Mesothelial cell of epicardium (in vitro differentiated cells): Measurements from ENCODE around the gene CDH2. TPM values are rescaled to one million over a fixed set of nuclear protein-coding genes. Genes with fewer than 3 reads are reported as not detected.

ENCODE experiments used
- DNase-seq, 2 experiments: peaks; one replicate each; pipeline ENCODE4 v3.0.0; 2021; ENCODE audit warnings: low spot score in 2 of 2; ENCODE audit not compliant: unreplicated experiment in 2 of 2
- H3K27ac Mint-ChIP-seq: 2 replicates; pipeline ENCODE4 v1.8.0; 2021; ENCODE audit warnings: mixed read lengths
- H3K27me3 Mint-ChIP-seq: 2 replicates; pipeline ENCODE4 v1.8.0; 2021; ENCODE audit warnings: low read depth, mixed read lengths
- H3K36me3 Mint-ChIP-seq: 2 replicates; pipeline ENCODE4 v1.8.0; 2021; ENCODE audit warnings: mixed read lengths
- H3K4me1 Mint-ChIP-seq: 2 replicates; pipeline ENCODE4 v1.8.0; 2021; ENCODE audit warnings: mixed read lengths
- H3K4me3 Mint-ChIP-seq: 2 replicates; pipeline ENCODE4 v1.8.0; 2021; ENCODE audit warnings: mild to moderate bottlenecking, moderate library complexity, mixed read lengths
- H3K9me3 Mint-ChIP-seq: 2 replicates; pipeline ENCODE4 v1.8.0; 2021; ENCODE audit warnings: mixed read lengths
- total RNA-seq: library from RNA; stranded (reverse); gene quantifications from 3 replicates; pipeline ENCODE4 v1.2.1, GENCODE V29; 2021
- TF ChIP-seq, protein P1 (sequence below): fragments of 200-600 bp; sonication (generic); IDR thresholded peaks from one replicate; pipeline ENCODE4 v1.5.0; 2021; ENCODE audit warnings: antibody characterized with exemption; ENCODE audit not compliant: unreplicated experiment

CDH2 gene
- total RNA-seq, 1 donor from 2014 or later: 46.6 TPM

DNA sequence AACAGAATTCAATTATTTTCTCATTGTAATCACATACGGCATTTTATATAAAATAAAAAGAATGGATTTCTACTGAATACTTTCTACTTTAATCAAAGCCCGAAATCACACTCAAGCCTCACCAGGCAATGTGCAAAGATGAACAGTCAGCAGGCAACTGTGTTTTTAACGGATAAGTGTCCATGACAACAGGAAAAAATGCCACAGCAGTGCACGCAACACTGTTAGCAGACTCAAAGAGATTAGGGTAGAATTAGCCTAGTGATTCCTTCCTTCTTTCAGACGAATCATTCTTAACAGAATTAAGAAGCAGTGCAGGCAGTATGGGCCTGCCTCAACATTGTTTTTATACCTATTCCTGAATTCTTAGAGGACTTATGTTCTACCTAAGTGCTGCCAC, 135.6 kb downstream of the CDH2 start:
- Mint-ChIP-seq H3K27me3 (no peaks in the 10 kb centered on the region), H3K27ac (no peak overlapping the region), H3K4me3 (no peak overlapping the region), H3K36me3 (no peaks in the 10 kb centered on the region), H3K9me3 (no peaks in the 10 kb centered on the region), H3K4me1 (peaks cover 35% of the 10 kb centered on the region)
- TF ChIP-seq, protein P1, sequence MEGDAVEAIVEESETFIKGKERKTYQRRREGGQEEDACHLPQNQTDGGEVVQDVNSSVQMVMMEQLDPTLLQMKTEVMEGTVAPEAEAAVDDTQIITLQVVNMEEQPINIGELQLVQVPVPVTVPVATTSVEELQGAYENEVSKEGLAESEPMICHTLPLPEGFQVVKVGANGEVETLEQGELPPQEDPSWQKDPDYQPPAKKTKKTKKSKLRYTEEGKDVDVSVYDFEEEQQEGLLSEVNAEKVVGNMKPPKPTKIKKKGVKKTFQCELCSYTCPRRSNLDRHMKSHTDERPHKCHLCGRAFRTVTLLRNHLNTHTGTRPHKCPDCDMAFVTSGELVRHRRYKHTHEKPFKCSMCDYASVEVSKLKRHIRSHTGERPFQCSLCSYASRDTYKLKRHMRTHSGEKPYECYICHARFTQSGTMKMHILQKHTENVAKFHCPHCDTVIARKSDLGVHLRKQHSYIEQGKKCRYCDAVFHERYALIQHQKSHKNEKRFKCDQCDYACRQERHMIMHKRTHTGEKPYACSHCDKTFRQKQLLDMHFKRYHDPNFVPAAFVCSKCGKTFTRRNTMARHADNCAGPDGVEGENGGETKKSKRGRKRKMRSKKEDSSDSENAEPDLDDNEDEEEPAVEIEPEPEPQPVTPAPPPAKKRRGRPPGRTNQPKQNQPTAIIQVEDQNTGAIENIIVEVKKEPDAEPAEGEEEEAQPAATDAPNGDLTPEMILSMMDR: no peak
- DNase-seq: no peak

DNA sequence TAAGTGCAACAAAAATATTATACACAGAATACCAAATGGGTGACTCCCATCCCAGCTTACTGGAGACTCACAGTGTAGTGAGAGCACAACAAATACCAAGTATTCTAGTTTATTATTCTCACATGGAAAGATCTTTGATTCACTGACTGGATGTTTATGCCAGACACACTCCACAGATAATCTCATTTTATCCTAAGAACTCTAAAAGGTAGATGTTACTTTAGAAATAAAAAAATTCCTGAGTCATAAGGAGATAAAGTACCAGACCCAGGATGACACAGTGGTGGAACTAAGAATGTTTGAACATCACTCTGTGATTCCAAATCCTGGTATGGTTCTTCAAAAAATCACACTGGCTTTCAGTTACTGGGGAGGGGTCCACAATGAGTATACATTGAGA, 136.2 kb downstream of the CDH2 start:
- Mint-ChIP-seq H3K9me3 (no peaks in the 10 kb centered on the region), H3K4me1 (peaks cover 35% of the 10 kb centered on the region), H3K36me3 (no peaks in the 10 kb centered on the region), H3K27ac (no peak overlapping the region), H3K27me3 (no peaks in the 10 kb centered on the region), H3K4me3 (no peak overlapping the region)
- TF ChIP-seq, protein P1: no peak
- no peak for DNase-seq

DNA sequence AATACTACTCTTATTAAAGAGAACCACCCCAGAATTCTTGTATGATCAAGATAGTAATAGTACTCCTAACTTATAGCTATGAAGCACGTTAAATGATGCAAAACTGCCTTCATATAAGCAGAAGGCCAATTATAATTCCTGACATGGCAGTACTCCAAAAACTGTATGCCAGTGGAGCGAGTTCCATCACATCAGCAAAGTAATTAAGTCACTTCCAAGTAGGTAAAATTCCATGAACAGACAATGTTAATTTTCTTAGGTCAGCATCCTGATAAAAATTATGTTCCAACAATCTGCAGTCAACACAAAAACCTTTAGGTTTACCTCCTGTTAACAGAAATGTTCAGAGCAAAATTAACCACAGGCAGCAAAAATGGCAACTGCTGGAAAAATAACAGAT, 136.7 kb downstream of the CDH2 start:
- Mint-ChIP-seq H3K9me3 (no peaks in the 10 kb centered on the region), H3K4me1 (peaks cover 34% of the 10 kb centered on the region)

DNA sequence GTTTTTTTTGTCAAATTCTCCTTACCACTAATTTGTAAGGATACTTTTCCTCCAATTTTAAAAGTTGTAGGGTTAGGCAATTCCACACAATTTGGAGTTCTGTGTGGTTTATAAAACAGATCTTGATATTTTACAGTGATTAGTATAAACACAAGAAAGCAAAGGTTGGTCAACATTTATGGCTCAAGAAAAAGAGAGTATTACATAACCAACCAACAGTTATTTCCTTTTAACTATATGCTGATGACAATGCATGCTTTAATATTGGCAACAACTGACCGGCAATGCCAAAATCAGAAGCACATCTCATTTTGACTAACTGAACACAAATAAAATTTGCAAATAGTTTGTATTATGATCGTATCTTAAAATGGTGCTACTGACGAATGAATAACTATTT, 137.2 kb downstream of the CDH2 start:
- Mint-ChIP-seq H3K27ac (no peak overlapping the region), H3K4me3 (no peak overlapping the region), H3K4me1 (peaks cover 36% of the 10 kb centered on the region), H3K27me3 (no peaks in the 10 kb centered on the region), H3K36me3 (no peaks in the 10 kb centered on the region), H3K9me3 (no peaks in the 10 kb centered on the region)
- DNase-seq: no peak
- TF ChIP-seq, protein P1: no peak

More for the DNA sequence above, 136.7 kb downstream of the CDH2 start:
- Mint-ChIP-seq H3K4me3 (no peak overlapping the region), H3K27ac (no peak overlapping the region), H3K36me3 (no peaks in the 10 kb centered on the region), H3K27me3 (no peaks in the 10 kb centered on the region)
- TF ChIP-seq, protein P1: no peak
- DNase-seq: no peak

DNA sequence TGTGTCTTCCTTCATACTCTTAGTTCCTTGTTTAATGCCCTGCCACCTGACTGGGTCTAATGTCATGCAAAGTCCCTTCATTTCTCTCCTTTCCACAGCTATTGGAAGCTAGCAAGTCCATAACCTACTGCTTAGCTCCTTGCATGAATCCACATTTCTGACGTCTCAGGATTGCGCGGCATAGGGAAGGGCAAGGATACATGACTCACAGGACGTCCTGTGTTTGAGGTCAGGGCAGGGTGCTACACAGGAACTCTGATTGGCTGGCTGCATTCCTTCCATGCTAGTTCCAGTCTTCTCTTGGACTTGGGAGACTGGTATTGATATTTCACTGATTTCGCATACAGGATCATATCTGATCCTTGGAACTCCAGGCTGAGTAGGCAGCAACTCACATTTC, 137.9 kb downstream of the CDH2 start:
- H3K27ac Mint-ChIP-seq: no peak overlapping the region
- TF ChIP-seq, protein P1: no peak
- H3K4me1 Mint-ChIP-seq: peaks cover 41% of the 10 kb centered on the region
- DNase-seq: no peak
- no peaks in the 10 kb centered on the region for H3K27me3 Mint-ChIP-seq
- H3K4me3 Mint-ChIP-seq: no peak overlapping the region
- H3K36me3 Mint-ChIP-seq: no peaks in the 10 kb centered on the region
- no peaks in the 10 kb centered on the region for H3K9me3 Mint-ChIP-seq

DNA sequence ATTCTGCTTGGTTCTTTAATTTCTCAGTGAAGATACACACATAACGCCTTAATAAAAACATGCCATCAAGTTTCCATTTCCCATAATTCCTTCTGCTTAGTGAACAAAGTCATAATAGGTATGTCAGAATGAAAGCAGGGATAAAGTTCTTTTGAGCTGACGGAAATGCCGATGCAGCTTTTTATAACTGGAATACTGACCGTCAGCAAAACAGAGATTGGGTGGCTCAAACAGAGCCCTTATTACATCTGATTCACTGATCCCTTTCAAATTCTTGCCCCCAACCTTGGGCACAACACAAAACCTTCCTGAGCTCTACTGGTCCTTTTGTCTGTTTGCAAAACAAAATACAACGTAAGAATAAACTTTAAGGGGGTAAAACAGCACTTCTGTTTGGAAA, 140.4 kb downstream of the CDH2 start:
- no peak for DNase-seq
- Mint-ChIP-seq H3K36me3 (no peaks in the 10 kb centered on the region), H3K27me3 (no peaks in the 10 kb centered on the region), H3K4me1 (peaks cover 39% of the 10 kb centered on the region), H3K4me3 (no peak overlapping the region), H3K9me3 (no peaks in the 10 kb centered on the region), H3K27ac (no peak overlapping the region)
- TF ChIP-seq, protein P1: no peak
